HepG2 (cell line): ENCODE results near the gene ZNF213. TPM values are rescaled to one million over a fixed set of nuclear protein-coding genes. Genes with fewer than 3 reads are reported as not detected.
A peak's percentile ranks its signal among the peaks of the same experiment; 100 is the strongest.

ENCODE experiments used
- MTA1 ChIP-seq: sonication (generic); formaldehyde crosslinking; IDR thresholded peaks from 2 replicates; pipeline ENCODE4 v1.4.0; 2020; ENCODE audit warnings: missing genetic modification reagents, mild to moderate bottlenecking, borderline replicate concordance
- NFATC3 ChIP-seq: sonication (generic); formaldehyde crosslinking; IDR thresholded peaks from 2 replicates; pipeline ENCODE4 v1.5.1; 2020; ENCODE audit warnings: mild to moderate bottlenecking, missing genetic modification reagents
- RAD51 ChIP-seq: fragments of 450-650 bp; IDR thresholded peaks from 2 replicates; pipeline ENCODE4 v1.6.1; 2016; ENCODE audit warnings: borderline replicate concordance
- SETDB1 ChIP-seq: sonication (generic); formaldehyde crosslinking; IDR thresholded peaks from 2 replicates; pipeline ENCODE4 v1.5.1; 2020; ENCODE audit warnings: missing genetic modification reagents, mild to moderate bottlenecking, borderline replicate concordance
- SIN3A ChIP-seq: IDR thresholded peaks from 2 replicates; pipeline ENCODE4 v1.6.1; 2011; ENCODE audit warnings: low read depth, mild to moderate bottlenecking, control low read depth, low read length, borderline replicate concordance
- SMARCC2 ChIP-seq: fragments of 450-650 bp; IDR thresholded peaks from 2 replicates; pipeline ENCODE4 v1.6.1; 2017; ENCODE audit warnings: antibody characterized with exemption, mild to moderate bottlenecking
- ZKSCAN1 ChIP-seq: fragments of 150-350 bp; IDR thresholded peaks from 2 replicates; pipeline ENCODE4 v1.6.1; 2014; ENCODE audit warnings: low read length
- ZNF10 ChIP-seq: sonication (generic); formaldehyde crosslinking; IDR thresholded peaks from 2 replicates; pipeline ENCODE4 v1.4.0; 2020; ENCODE audit warnings: mild to moderate bottlenecking, low read depth, missing genetic modification reagents, borderline replicate concordance
- ZNF251 ChIP-seq: sonication (generic); formaldehyde crosslinking; IDR thresholded peaks from 2 replicates; pipeline ENCODE4 v1.9.0; 2021; ENCODE audit warnings: mild to moderate bottlenecking, missing genetic modification reagents
- ZNF33B ChIP-seq: sonication (generic); formaldehyde crosslinking; IDR thresholded peaks from 2 replicates; pipeline ENCODE4 v1.5.1; 2020; ENCODE audit warnings: mild to moderate bottlenecking, missing genetic modification reagents
- ZNF343 ChIP-seq: sonication (generic); formaldehyde crosslinking; IDR thresholded peaks from 2 replicates; pipeline ENCODE4 v1.4.0; 2020; ENCODE audit warnings: mild to moderate bottlenecking, missing genetic modification reagents
- ZNF660 ChIP-seq: sonication (generic); formaldehyde crosslinking; IDR thresholded peaks from 2 replicates; pipeline ENCODE4 v1.5.1; 2020; ENCODE audit warnings: mild to moderate bottlenecking, low read depth, missing genetic modification reagents, borderline replicate concordance
- ZNF703 ChIP-seq: sonication (generic); formaldehyde crosslinking; IDR thresholded peaks from 2 replicates; pipeline ENCODE4 v1.5.1; 2020; ENCODE audit warnings: missing genetic modification reagents, mild to moderate bottlenecking, moderate library complexity, borderline replicate concordance
- ZNF737 ChIP-seq: sonication (generic); formaldehyde crosslinking; IDR thresholded peaks from 2 replicates; pipeline ENCODE4 v1.5.0; 2020; ENCODE audit warnings: missing genetic modification reagents, mild to moderate bottlenecking, borderline replicate concordance
- ZNF777 ChIP-seq: sonication (generic); formaldehyde crosslinking; IDR thresholded peaks from 2 replicates; pipeline ENCODE4 v1.4.0; 2020; ENCODE audit warnings: missing genetic modification reagents
- ZZZ3 ChIP-seq: sonication (generic); formaldehyde crosslinking; IDR thresholded peaks from 2 replicates; pipeline ENCODE4 v1.4.0; 2020; ENCODE audit warnings: missing genetic modification reagents, mild to moderate bottlenecking, borderline replicate concordance
- polyA plus RNA-seq, 8 experiments: library from polyadenylated mRNA; depleted of rRNA in 3 of 8; stranded (reverse) in 7 of 8; unstranded in 1 of 8; fragments of >200 nt; fragmentation: Illumina TruSeq in 4 of 8; extraction: Trizol in 4 of 8; gene quantifications; 2 replicates each; pipeline versions ENCODE4 v1.2.1 to v1.2.3, GENCODE V29; 2011 to 2016; ENCODE audit warnings: low read depth in 4 of 8, missing spikeins in 1 of 8, mixed read lengths in 1 of 8; ENCODE audit not compliant: insufficient read depth in 1 of 8
- total RNA-seq, 5 experiments: library from RNA; depleted of rRNA; stranded (reverse); fragments of >200 nt; fragmentation: Illumina TruSeq; extraction: Trizol; gene quantifications; 2 replicates each; pipeline ENCODE4 v1.2.3, GENCODE V29; 2016; ENCODE audit warnings: low read depth in 1 of 5
- TF ChIP-seq, protein P1 (sequence below): sonication (generic); formaldehyde crosslinking; IDR thresholded peaks from 2 replicates; pipeline ENCODE4 v1.4.0; 2020; ENCODE audit warnings: missing genetic modification reagents
- TF ChIP-seq, protein P2 (sequence below): sonication (generic); formaldehyde crosslinking; IDR thresholded peaks from 2 replicates; pipeline ENCODE4 v1.5.0; 2020; ENCODE audit warnings: mild to moderate bottlenecking, missing genetic modification reagents, moderate library complexity
- TF ChIP-seq, protein P3 (sequence below): sonication (generic); formaldehyde crosslinking; IDR thresholded peaks from 2 replicates; pipeline ENCODE4 v1.9.0; 2021; ENCODE audit warnings: missing genetic modification reagents, borderline replicate concordance
- TF ChIP-seq, protein P4 (sequence below): sonication (generic); formaldehyde crosslinking; IDR thresholded peaks from 2 replicates; pipeline ENCODE4 v1.4.0; 2020; ENCODE audit warnings: mild to moderate bottlenecking, missing genetic modification reagents
- TF ChIP-seq, protein P5 (sequence below): sonication (generic); formaldehyde crosslinking; conservative IDR thresholded peaks from 2 replicates; pipeline ENCODE4 v1.8.1; 2023; ENCODE audit warnings: missing genetic modification reagents

ZNF213 gene
- total and polyA plus RNA-seq, 2 of the 13 experiments (the other 11 are each of a cell fraction or from before 2014, with no cell fraction given): 0.59 to 0.97 TPM

DNA sequence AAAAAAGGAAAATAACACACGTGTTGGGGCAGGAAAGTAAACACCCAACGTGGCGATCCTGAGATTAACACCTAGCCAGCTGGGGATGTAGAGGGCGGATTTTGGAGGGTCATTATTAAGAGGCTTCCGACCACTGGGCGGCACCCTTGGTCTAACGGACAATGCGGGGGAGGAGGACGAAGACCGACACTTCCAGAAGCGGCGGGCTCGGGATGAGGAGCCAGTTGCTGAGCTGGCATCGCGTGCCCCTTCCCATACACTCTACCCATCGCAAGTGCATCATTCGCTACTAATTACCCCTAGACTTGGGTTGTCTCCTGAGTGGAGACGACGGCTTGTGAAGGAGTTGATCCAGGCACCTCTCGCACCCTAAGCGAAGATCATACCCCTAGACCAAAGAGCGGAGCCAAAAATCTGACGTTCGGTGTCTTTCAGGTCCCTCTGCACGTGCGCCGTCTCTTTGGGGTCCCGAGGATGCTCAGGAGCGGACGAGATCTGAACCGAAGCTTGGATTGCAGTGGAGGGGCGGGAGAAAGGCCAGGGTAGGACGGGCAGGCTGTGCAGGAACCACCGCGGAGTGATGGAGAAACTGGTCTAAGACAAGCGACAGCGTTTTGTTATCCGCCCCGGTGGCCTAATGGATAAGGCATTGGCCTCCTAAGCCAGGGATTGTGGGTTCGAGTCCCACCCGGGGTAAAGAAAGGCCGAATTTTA is 17.6 kb downstream of the ZNF213 start (continued):
- TF ChIP-seq ZKSCAN1 (peak; percentile 66), ZNF33B (CRISPR knock-in tag) (no peak), RAD51 (no peak), MTA1 (CRISPR knock-in tag) (peak; percentile 74), ZNF777 (CRISPR knock-in tag) (peak; percentile 27; the same call in 1 of the 2 replicates), ZNF251 (no peak), ZNF703 (CRISPR knock-in tag) (no peak), ZNF10 (CRISPR knock-in tag) (no peak), ZNF343 (CRISPR knock-in tag) (no peak), SIN3A (peak; percentile 36; the same call in 1 of the 2 replicates), ZNF660 (CRISPR knock-in tag) (no peak), ZNF737 (CRISPR knock-in tag) (no peak; the same call in 1 of the 2 replicates), ZZZ3 (0 out of 2 replicates have a peak, but pooled peaks have one; percentile 44), NFATC3 (0 out of 2 replicates have a peak, but pooled peaks have one; percentile 66), SMARCC2 (no peak), SETDB1 (no peak)
- TF ChIP-seq, protein P1, sequence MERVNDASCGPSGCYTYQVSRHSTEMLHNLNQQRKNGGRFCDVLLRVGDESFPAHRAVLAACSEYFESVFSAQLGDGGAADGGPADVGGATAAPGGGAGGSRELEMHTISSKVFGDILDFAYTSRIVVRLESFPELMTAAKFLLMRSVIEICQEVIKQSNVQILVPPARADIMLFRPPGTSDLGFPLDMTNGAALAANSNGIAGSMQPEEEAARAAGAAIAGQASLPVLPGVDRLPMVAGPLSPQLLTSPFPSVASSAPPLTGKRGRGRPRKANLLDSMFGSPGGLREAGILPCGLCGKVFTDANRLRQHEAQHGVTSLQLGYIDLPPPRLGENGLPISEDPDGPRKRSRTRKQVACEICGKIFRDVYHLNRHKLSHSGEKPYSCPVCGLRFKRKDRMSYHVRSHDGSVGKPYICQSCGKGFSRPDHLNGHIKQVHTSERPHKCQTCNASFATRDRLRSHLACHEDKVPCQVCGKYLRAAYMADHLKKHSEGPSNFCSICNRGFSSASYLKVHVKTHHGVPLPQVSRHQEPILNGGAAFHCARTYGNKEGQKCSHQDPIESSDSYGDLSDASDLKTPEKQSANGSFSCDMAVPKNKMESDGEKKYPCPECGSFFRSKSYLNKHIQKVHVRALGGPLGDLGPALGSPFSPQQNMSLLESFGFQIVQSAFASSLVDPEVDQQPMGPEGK (CRISPR knock-in tag): peak; percentile 49
- TF ChIP-seq, protein P2, sequence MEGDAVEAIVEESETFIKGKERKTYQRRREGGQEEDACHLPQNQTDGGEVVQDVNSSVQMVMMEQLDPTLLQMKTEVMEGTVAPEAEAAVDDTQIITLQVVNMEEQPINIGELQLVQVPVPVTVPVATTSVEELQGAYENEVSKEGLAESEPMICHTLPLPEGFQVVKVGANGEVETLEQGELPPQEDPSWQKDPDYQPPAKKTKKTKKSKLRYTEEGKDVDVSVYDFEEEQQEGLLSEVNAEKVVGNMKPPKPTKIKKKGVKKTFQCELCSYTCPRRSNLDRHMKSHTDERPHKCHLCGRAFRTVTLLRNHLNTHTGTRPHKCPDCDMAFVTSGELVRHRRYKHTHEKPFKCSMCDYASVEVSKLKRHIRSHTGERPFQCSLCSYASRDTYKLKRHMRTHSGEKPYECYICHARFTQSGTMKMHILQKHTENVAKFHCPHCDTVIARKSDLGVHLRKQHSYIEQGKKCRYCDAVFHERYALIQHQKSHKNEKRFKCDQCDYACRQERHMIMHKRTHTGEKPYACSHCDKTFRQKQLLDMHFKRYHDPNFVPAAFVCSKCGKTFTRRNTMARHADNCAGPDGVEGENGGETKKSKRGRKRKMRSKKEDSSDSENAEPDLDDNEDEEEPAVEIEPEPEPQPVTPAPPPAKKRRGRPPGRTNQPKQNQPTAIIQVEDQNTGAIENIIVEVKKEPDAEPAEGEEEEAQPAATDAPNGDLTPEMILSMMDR (CRISPR knock-in tag): peak; percentile 82
- TF ChIP-seq, protein P3, sequence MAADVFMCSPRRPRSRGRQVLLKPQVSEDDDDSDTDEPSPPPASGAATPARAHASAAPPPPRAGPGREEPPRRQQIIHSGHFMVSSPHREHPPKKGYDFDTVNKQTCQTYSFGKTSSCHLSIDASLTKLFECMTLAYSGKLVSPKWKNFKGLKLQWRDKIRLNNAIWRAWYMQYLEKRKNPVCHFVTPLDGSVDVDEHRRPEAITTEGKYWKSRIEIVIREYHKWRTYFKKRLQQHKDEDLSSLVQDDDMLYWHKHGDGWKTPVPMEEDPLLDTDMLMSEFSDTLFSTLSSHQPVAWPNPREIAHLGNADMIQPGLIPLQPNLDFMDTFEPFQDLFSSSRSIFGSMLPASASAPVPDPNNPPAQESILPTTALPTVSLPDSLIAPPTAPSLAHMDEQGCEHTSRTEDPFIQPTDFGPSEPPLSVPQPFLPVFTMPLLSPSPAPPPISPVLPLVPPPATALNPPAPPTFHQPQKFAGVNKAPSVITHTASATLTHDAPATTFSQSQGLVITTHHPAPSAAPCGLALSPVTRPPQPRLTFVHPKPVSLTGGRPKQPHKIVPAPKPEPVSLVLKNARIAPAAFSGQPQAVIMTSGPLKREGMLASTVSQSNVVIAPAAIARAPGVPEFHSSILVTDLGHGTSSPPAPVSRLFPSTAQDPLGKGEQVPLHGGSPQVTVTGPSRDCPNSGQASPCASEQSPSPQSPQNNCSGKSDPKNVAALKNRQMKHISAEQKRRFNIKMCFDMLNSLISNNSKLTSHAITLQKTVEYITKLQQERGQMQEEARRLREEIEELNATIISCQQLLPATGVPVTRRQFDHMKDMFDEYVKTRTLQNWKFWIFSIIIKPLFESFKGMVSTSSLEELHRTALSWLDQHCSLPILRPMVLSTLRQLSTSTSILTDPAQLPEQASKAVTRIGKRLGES (CRISPR knock-in tag): no peak
- TF ChIP-seq, protein P4, sequence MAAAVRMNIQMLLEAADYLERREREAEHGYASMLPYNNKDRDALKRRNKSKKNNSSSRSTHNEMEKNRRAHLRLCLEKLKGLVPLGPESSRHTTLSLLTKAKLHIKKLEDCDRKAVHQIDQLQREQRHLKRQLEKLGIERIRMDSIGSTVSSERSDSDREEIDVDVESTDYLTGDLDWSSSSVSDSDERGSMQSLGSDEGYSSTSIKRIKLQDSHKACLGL (CRISPR knock-in tag): no peak
- TF ChIP-seq, protein P5, sequence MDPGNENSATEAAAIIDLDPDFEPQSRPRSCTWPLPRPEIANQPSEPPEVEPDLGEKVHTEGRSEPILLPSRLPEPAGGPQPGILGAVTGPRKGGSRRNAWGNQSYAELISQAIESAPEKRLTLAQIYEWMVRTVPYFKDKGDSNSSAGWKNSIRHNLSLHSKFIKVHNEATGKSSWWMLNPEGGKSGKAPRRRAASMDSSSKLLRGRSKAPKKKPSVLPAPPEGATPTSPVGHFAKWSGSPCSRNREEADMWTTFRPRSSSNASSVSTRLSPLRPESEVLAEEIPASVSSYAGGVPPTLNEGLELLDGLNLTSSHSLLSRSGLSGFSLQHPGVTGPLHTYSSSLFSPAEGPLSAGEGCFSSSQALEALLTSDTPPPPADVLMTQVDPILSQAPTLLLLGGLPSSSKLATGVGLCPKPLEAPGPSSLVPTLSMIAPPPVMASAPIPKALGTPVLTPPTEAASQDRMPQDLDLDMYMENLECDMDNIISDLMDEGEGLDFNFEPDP (CRISPR knock-in tag): 0 out of 2 replicates have a peak, but pooled peaks have one; percentile 56
